Tibial artery (tissue), 4 donors: Measurements from ENCODE around the gene PRIM1.
A peak's percentile ranks its signal among the peaks of the same experiment; 100 is the strongest.

Experiments used
- DNase-seq, 2 donors: peaks; one replicate each; pipeline ENCODE4 v3.0.0-alpha.2; 2019
- H3K27ac ChIP-seq, 2 donors: fragments of 200-600 bp; sonication (generic) in 1 of 2; 1 replicate in 1 of 2; 2 replicates in 1 of 2; pipeline ENCODE4 v1.5.1; 2018 to 2019; ENCODE audit warnings: mild to moderate bottlenecking in 1 of 2
- H3K27me3 ChIP-seq, 2 donors: fragments of 200-600 bp; sonication (generic) in 1 of 2; one replicate each; pipeline versions ENCODE4 v1.5.1 to v1.6.0; 2016 to 2019
- H3K36me3 ChIP-seq, 3 donors: fragments of 200-600 bp; sonication (generic) in 2 of 3; one replicate each; pipeline ENCODE4 v1.5.1; 2016 to 2019; ENCODE audit warnings: mild to moderate bottlenecking in 2 of 3
- H3K4me1 ChIP-seq, 4 donors: fragments of 200-600 bp; sonication (generic) in 2 of 4; 1 replicate in 3 of 4; 2 replicates in 1 of 4; pipeline ENCODE4 v1.5.1; 2016 to 2019
- H3K4me3 ChIP-seq, 2 donors: fragments of 200-600 bp; sonication (generic) in 1 of 2; 1 replicate in 1 of 2; 2 replicates in 1 of 2; pipeline ENCODE4 v1.5.1; 2018 to 2019; ENCODE audit warnings: mild to moderate bottlenecking in 2 of 2
- H3K9me3 ChIP-seq, 3 donors: fragments of 200-600 bp; sonication (generic) in 1 of 3; one replicate each; pipeline ENCODE4 v1.5.1; 2016 to 2019
- CTCF ChIP-seq, 2 experiments: fragments of 200-600 bp in 1 of 2; fragments of 450-650 bp in 1 of 2; IDR thresholded peaks; one replicate each; pipeline ENCODE4 v1.5.1; 2017 to 2019; ENCODE audit warnings: antibody characterized with exemption in 2 of 2, mild to moderate bottlenecking in 1 of 2, moderate library complexity in 1 of 2
- intact Hi-C: fragments of 100-400 bp; cut with DNase I; formaldehyde crosslinking; loops from one replicate; pipeline ENCODE4 v1.15.0; 2023; ENCODE audit warnings: low total_unique reads

PRIM1 gene

DNA sequence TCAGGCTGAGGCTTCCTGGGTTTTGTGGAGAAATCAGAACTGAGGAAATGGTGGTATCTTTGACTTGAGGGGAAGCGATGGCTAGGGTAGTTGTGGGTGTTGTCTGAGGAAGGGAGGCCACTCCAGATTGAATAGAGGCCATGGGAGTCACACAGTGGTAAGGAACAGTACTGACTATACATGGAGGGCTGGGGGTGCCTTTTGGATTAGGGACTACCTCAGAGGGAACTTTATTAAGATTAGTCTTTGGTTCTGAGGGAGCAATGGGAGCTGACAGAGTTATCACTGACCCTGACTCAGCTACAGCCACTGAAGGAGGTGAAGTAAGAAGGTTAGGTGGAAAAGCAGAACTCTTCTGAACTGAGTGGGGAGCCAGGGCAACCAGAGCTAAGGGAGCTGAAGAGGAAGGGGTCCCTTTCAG, 31.4 kb downstream of the PRIM1 start:
- intact Hi-C loops = loop anchor here (10.0 kb wide), 1 partner anchor 76 kb away; the partner anchor contains the start of gene ATP5F1B
- DNase-seq = peak in 1 of 2 donors; percentile 38
- Histone ChIP-seq H3K4me3 (no peak overlapping the region), H3K4me1 (peaks cover 0 to 82% (median 67%) of the 10 kb centered on the region in 4 donors), H3K9me3 (no peaks in the 10 kb centered on the region), H3K27ac (no peak overlapping the region), H3K36me3 (peaks cover 0 to 51% (median 44%) of the 10 kb centered on the region in 3 donors), H3K27me3 (no peaks in the 10 kb centered on the region)
- no peak for TF ChIP-seq CTCF (IDR thresholded peaks at IDR 0.05)

DNA sequence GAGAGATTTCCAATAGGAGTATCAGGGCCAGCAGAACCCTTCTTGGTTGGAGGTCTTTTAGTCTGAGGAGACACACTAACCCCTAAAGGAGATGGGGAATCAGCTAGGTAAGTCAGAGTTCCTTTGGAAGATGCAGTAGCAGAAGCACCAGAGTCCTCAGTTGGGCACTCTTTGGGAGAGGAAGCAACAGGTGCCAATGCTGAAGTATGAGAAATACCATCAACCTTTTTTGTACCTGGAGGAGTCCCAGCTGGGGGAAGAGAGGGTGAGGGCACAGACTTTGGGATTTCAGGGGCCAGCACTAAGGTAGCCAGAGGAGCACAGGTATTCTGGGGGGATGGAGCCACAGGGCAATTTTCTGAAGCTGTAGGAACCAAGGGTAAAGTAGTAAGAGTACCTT, 33.1 kb downstream of the PRIM1 start:
- DNase-seq = peak in 1 of 2 donors; percentile 39
- Histone ChIP-seq H3K4me3 (no peak overlapping the region), H3K4me1 (peaks cover 0 to 79% (median 68%) of the 10 kb centered on the region in 4 donors), H3K36me3 (peaks cover 7 to 63% (median 60%) of the 10 kb centered on the region in 3 donors), H3K27me3 (no peaks in the 10 kb centered on the region), H3K27ac (no peak overlapping the region), H3K9me3 (no peaks in the 10 kb centered on the region)
- TF ChIP-seq CTCF (IDR thresholded peaks at IDR 0.05) = no peak
- intact Hi-C loops = no loop called here

DNA sequence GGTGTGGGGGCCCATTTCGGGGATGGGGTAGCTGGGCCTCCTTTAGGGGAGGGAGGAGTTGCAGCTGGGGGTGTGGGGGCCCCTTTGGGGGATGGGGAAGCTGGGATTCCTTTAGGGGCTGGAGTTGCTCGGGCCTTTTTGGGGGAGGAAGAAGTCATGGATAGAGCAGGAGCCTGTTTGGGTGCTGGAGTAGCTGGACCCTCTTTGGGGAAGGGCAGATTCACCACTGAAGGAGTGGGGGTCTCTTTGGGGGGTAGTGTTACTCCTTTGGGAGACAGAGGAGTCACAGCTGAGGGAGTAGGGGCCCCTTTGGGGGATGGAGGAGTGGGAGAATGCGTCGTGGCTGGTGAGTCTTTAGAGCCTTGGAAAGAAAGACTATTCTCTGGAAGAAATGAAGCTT, 33.5 kb downstream of the PRIM1 start:
- Histone ChIP-seq H3K4me1 (peaks cover 0 to 75% (median 65%) of the 10 kb centered on the region in 4 donors), H3K36me3 (peaks cover 11 to 67% (median 64%) of the 10 kb centered on the region in 3 donors), H3K9me3 (no peaks in the 10 kb centered on the region), H3K27me3 (no peaks in the 10 kb centered on the region), H3K4me3 (no peak overlapping the region), H3K27ac (no peak overlapping the region)
- TF ChIP-seq CTCF (IDR thresholded peaks at IDR 0.05) = no peak
- intact Hi-C loops = no loop called here
- peak in 1 of 2 donors; percentile 54 for DNase-seq

DNA sequence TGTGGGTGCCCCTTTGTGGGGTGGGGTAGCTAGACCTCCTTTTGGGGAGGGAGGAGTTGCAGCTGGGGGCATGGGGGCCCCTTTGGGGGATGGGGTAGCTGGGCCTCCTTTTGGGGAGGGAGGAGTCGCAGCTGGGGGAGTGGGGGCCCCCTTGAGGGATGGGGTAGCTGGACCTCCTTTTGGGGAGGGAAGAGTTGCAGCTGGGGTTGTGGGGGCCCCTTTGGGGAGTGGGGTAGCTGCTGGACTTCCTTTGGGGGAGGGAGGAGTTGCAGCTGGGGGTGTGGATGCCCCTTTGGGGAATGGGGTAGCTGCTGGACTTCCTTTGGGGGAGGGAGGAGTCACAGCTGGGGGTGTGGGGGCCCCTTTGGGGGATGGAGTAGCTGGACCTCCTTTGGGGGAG, 34.0 kb downstream of the PRIM1 start:
- no peak for TF ChIP-seq CTCF (IDR thresholded peaks at IDR 0.05)
- no peaks in the 10 kb centered on the region for H3K27me3 ChIP-seq
- no peaks in the 10 kb centered on the region for H3K9me3 ChIP-seq
- no peak overlapping the region for H3K27ac ChIP-seq
- peaks cover 0 to 70% (median 61%) of the 10 kb centered on the region in 4 donors for H3K4me1 ChIP-seq
- no peak overlapping the region for H3K4me3 ChIP-seq
- peak in 1 of 2 donors; percentile 35 for DNase-seq
- intact Hi-C loops = no loop called here
- peaks cover 16 to 72% (median 69%) of the 10 kb centered on the region in 3 donors for H3K36me3 ChIP-seq

- Histone ChIP-seq H3K4me3 (no peak overlapping the region), H3K4me1 (peaks cover 0 to 61% (median 51%) of the 10 kb centered on the region in 4 donors), H3K36me3 (peaks cover 26 to 82% (median 78%) of the 10 kb centered on the region in 3 donors), H3K27ac (no peak overlapping the region), H3K27me3 (no peaks in the 10 kb centered on the region), H3K9me3 (no peaks in the 10 kb centered on the region)
- intact Hi-C loops = no loop called here
- no peak for TF ChIP-seq CTCF (IDR thresholded peaks at IDR 0.05)
- DNase-seq = peak in 1 of 2 donors; percentile 48
Measured at GRCh38 chr12:56716933-56717880, 34.9 kb downstream of the PRIM1 start.
